Stimulated activated CD8-positive, alpha-beta memory T cell treated with anti-CD3 and anti-CD28 coated beads, Interleukin-15, amount 100 ng/mL, for 24 hours (primary cell): ENCODE results near the gene IP6K3.
A peak's percentile ranks its signal among the peaks of the same experiment; 100 is the strongest.

ENCODE experiments used
- DNase-seq: peaks from one replicate; pipeline ENCODE4 v3.0.0-alpha.2; 2020; ENCODE audit warnings: low read depth

IP6K3 gene

DNA sequence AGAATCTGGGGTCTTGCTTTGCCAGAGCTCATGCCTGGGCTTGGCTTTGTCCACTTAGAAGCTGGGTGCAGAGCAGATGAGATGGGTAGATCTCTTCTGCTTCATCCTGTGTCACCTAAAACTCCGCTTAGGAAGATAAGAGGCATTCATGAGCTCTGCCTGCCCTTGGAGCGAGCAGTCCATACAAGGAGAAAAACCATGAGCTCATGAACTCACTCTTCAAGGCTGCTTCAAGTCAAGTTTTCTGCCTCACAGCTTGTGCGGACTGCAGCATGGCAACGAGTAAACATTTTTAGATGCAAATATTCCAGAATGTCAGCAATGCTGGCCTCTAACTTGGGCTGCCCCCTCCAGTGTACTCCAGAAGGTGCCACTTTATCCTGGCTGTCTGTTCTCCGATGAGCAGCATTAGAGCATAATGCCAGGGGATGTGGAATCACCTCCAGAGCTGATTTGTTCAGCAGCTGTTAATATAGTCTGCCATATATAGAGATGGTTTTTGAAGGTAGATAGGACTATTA is 24.5 kb downstream of the IP6K3 start:
- no peak for DNase-seq

- no peak for DNase-seq
These were observed 25.2 kb downstream of the IP6K3 start for GRCh38 chr6:33721508-33721907.

GRCh38 chr6:33720998-33721397 is 25.7 kb downstream of the IP6K3 start:
- no peak for DNase-seq

GRCh38 chr6:33719326-33719987 is 27.2 kb downstream of the IP6K3 start:
- no peak for DNase-seq

- DNase-seq = no peak
These were observed 28.0 kb downstream of the IP6K3 start for GRCh38 chr6:33718713-33719112.

DNA sequence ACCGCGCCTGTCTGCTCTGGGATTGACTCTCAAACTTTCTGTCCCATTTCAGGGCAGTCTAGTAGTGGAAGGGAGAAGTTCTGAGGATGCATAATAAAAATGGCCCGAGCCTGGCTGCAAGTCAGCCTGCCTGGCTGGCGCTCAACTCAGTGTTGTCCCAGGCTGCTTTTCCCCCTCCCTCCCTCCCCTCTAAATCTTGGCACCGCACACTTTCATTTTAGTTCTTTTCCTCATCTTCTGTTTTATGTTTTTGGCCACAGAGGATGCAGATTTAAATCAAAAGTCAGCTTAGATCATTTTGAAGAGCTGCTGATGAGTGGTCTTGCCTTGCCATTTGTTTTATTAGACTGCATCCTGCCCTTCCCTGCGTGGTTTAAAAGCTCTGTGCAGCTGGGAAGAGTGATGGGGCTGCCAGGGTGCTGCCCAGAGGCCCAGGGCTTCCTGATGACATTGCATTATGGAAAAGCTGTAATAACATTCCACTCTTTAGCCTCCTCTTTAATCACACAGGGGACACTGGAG is 28.7 kb downstream of the IP6K3 start:
- no peak for DNase-seq

DNA sequence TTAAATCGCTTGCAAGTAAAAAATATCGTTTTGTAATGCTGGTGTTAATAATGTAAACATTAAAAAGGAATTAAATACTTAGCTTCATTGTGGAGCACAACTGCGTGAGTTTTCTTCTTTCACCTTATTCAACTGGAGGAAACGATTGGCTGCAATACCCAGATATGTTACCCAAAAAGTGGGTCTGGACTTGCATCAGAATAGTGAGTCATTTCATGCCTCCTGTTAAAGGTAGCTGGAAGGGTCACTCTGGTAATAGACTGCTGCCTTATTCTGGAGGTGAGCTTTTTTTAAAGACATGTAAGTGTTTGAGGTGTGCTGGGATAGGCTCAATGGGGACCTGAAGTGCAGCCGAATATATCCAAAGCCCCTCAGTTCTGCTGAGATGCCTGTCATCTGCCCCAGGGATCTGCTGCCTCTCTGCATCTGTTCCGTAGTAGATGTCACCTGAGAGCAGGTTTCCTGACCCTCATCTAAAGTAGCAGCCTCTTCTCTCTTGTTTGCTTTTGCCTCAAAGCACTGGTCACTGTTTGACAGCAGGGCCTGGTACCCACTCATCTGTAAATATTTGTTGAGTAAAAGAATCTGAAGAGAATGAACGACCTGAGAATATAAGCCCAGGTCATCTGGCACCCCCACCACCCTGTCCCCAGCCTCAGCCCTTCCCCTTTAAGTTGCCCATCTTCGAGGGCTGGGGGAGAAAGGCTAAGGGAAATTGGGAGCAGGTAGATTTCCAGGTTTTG is 29.6 kb downstream of the IP6K3 start:
- no peak for DNase-seq

DNA sequence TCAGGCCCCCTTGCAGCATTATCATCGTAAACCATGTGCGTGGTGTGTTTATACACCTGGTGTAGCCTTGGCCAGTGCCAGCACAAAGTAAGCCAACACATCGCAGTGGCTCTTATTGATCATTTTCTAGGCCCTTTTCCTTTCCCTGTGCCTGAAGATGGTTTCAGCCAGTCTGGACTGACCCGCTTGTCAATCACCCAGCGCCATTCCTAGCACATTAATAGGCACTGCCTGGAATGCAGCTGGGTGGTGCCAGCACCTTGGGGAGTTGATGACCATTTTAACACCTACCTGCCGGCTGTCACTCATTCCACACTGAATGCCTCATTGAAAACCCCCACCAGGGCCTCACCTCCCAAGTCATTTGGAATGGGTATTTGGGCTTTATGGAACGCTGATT is 30.3 kb downstream of the IP6K3 start:
- DNase-seq = no peak

DNA sequence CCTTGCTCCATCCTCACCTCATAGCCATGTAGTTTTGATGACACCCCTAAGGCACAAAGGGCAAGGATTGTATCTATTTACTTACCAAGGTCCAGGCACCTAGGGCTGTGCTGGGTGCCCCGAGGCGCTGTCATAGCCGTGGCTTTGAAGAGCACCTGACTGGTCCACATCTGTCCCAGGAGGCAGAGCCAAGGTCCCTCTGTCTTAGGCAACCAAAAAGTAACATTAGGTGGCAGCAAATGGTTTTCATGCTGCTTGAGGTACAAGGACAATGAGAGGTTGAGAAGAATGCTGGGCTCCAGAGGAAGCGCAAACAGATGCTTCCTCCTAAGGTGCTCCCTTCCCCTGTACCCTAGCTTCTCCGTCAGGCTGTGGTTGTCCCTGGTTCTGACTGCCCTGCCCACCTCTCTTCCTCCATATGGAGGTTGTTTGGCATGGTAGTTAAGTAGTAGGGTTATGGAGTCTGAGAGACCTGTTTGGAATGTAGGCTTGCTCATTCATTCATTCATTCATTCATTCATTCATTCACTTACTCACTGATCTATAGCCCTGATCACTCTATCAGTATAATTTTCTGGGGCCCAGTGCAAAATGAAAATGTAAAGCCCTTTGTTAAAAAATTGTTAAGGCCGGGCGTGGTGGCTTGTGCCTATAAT is 32.2 kb downstream of the IP6K3 start:
- no peak for DNase-seq

DNA sequence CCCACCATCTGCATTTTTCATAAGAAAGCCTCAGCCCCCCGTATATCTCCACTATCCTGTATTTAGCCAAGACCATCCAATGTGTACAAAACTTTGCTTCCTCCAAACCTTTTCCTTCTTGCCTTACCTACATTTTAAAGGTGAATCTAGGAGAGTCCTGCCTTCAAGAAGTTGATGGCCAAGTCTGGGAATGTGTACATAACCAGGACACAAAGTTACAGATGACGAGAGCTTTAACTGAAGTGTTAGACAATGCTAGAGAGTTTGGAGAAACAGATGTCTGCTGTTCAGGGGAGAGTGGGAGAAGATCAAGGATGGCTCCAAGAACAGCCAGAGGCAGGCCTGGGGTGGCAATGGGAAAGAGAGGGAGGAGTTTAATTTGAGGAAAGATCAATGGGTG is 32.9 kb downstream of the IP6K3 start:
- DNase-seq = no peak

- no peak for DNase-seq
These were observed 33.8 kb downstream of the IP6K3 start for GRCh38 chr6:33712914-33713313.

- DNase-seq = peak; percentile 86
These were observed 35.3 kb downstream of the IP6K3 start, which contains the start of gene UQCC2 for GRCh38 chr6:33711140-33712129. Gene UQCC2 (minus strand): TSS chr6:33711700. CDS start chr6:33711686, 14 bp downstream.

GRCh38 chr6:33710296-33711121 is 36.2 kb downstream of the IP6K3 start:
- no peak for DNase-seq

DNA sequence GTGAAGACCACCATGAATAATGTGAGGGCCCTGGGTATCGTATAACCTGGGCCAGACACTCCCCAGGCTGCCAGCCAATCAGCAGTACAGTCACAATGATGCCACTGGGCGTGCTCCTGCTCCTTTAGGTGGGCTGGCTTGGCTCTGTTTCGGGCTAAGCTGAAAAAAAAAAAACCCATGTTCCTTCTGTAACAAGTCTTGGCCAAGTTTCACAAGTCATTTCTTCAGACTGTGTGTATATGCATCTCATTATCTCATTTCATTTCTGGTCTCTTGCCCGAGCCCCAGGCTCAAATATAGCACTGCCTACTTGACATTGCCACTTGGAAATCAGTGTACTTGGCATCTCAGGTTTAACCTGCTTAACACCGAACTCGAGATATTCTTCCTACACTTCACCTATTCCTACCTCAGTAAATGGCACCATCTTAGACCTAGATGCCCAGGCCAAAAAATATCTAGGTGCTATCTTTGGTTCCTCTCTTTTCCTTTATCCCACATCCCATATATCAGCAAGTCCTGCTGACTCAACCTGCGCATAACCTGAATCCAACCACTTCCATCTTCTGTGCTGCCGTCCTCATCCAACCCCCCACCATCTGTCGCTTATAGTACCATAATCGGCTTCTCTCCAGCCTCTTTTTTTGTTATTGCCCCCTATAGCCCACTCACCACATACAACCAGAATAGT is 37.0 kb downstream of the IP6K3 start:
- no peak for DNase-seq

GRCh38 chr6:33708516-33709204 is 38.0 kb downstream of the IP6K3 start:
- DNase-seq = no peak

DNA sequence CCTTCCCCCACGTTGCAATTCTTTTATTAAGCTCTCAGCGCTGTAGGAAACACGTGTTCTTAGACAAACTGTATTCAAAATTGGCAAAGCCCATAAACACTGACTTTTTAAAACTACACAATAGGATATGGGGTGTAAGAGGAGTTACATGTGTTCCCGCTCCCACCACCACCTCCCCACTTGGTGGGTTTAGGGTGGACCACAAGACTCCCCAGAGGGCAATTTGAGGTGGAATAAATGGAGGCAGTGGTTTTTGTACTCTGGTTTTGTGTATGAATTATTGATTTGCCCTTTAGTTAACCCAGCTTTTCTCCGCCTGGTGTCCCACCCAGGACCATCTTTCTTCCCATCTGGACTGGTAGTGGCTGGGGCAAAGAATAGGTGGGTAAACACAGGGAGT is 38.9 kb downstream of the IP6K3 start:
- DNase-seq = no peak

DNA sequence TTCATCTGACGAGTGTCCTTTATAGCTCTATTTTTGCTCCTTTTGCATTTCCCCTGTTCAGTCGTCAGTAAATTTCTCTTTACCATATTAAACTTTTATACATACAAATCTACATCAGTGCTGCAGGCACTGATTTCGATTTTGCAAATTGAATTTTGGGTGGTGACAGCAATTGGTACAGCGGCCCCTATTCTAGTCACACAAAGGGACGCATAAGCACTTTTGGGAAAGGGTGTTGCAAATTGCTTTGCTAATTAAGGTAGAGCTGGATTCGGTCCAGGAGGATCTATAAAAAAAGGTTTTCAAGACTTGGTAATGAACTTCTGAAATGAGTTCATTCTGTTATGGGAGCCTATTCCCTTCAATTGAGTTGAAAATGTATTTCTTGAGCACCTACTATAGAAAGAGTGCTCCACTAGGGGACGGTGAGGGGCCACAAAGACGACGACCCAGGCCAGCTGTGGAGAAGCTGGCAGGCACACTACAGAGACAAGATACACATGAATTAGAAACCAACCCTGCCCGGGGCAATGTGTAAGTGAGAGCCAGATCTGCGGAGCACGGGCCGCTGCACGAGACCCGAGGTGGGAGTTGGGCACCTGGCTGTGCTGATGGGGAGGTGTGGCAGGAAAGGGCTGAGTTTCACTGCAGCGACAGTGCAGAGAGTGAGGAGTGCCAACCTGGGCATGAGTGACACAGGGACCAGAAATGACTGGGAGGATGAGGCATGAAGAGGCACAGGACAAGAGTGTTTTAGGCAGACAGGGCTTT is 40.6 kb downstream of the IP6K3 start:
- no peak for DNase-seq

DNA sequence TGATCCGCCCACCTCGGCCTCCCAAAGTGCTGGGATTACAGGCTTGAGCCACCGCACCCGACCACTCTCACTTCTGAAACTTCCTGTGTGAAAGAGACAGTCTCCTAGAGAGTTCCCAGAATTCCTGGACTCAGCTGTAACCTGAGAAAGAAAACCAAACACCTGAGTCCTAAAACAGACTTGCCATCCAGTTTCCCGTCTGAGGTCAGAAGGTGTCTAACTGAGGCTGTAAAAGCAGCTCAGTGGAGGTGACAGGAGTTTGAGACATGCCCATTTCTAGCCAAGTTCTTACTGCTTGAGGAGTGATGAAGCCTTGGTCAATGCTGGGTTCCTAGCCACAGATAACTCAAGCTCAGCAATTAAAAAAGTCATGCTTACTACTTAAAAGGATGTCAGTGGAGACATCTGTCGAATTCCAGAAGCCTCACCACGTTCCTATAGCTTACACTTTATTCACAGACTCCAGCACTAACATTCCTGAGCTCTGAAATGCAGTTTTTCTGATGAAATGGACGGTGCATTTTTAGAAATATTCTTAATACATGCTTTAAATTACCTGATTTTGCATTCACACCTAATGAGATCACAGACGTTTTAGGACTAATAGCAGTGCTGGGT is 41.3 kb downstream of the IP6K3 start:
- no peak for DNase-seq
